Nephron progenitor cell (in vitro differentiated cells): ENCODE measurements around the gene SLC35G4.

Experiments used
- DNase-seq: peaks from one replicate; pipeline ENCODE4 v3.0.0; 2021
- H3K27ac Mint-ChIP-seq: 2 replicates; pipeline ENCODE4 v1.8.0; 2021; ENCODE audit warnings: mild to moderate bottlenecking, moderate library complexity, mixed read lengths
- H3K27me3 Mint-ChIP-seq: 2 replicates; pipeline ENCODE4 v1.8.0; 2021; ENCODE audit warnings: mild to moderate bottlenecking, low read depth, mixed read lengths; ENCODE audit not compliant: poor library complexity
- H3K36me3 Mint-ChIP-seq: 2 replicates; pipeline ENCODE4 v1.8.0; 2021; ENCODE audit warnings: low read depth, mixed read lengths
- H3K4me1 Mint-ChIP-seq: 2 replicates; pipeline ENCODE4 v1.8.0; 2021; ENCODE audit warnings: mixed read lengths
- H3K4me3 Mint-ChIP-seq: 2 replicates; pipeline ENCODE4 v1.8.0; 2021; ENCODE audit warnings: mild to moderate bottlenecking, moderate library complexity, mixed read lengths
- H3K9me3 Mint-ChIP-seq: 2 replicates; pipeline ENCODE4 v1.8.0; 2021; ENCODE audit warnings: mild to moderate bottlenecking, moderate library complexity, mixed read lengths
- TF ChIP-seq, protein P1 (sequence below): fragments of 200-600 bp; sonication (generic); IDR thresholded peaks from 2 replicates; pipeline ENCODE4 v1.5.0; 2021; ENCODE audit warnings: antibody characterized with exemption

The SLC35G4 gene

GRCh38 chr18:11657554-11657953 lies 48.2 kb downstream of the SLC35G4 start:
- Mint-ChIP-seq H3K36me3 (no peaks in the 10 kb centered on the region), H3K27me3 (peaks cover 34% of the 10 kb centered on the region), H3K9me3 (no peaks in the 10 kb centered on the region), H3K27ac (peak overlapping the region; percentile 4), H3K4me3 (no peak overlapping the region), H3K4me1 (peaks cover 29% of the 10 kb centered on the region)
- TF ChIP-seq, protein P1, sequence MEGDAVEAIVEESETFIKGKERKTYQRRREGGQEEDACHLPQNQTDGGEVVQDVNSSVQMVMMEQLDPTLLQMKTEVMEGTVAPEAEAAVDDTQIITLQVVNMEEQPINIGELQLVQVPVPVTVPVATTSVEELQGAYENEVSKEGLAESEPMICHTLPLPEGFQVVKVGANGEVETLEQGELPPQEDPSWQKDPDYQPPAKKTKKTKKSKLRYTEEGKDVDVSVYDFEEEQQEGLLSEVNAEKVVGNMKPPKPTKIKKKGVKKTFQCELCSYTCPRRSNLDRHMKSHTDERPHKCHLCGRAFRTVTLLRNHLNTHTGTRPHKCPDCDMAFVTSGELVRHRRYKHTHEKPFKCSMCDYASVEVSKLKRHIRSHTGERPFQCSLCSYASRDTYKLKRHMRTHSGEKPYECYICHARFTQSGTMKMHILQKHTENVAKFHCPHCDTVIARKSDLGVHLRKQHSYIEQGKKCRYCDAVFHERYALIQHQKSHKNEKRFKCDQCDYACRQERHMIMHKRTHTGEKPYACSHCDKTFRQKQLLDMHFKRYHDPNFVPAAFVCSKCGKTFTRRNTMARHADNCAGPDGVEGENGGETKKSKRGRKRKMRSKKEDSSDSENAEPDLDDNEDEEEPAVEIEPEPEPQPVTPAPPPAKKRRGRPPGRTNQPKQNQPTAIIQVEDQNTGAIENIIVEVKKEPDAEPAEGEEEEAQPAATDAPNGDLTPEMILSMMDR, result no peak
- DNase-seq, result no peak

DNA sequence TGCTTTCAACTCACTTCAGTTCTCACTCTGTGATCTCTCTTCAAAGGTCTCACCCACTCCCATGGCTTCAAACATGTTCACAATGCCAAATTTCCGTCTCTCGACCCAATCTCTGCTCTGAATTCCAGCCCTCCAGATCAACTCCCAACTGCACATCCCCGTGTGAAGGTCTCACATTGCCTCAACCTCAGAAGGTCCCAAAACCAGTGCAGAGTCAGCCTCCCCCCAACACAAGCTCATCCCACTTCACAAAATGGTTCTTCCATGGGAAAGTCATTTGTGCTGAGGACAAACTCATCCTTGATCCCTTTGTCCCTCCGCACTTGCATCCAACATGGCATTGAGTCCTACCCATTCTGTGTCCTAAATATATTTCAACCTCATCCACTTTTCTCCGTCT lies 48.6 kb downstream of the SLC35G4 start:
- H3K36me3 Mint-ChIP-seq, result no peaks in the 10 kb centered on the region
- TF ChIP-seq, protein P1, result no peak
- H3K27ac Mint-ChIP-seq, result peak overlapping the region; percentile 4
- no peaks in the 10 kb centered on the region for H3K9me3 Mint-ChIP-seq
- peaks cover 34% of the 10 kb centered on the region for H3K27me3 Mint-ChIP-seq
- H3K4me3 Mint-ChIP-seq, result no peak overlapping the region
- peaks cover 29% of the 10 kb centered on the region for H3K4me1 Mint-ChIP-seq
- DNase-seq, result no peak

- no peak overlapping the region for H3K27ac Mint-ChIP-seq
- peaks cover 24% of the 10 kb centered on the region for H3K27me3 Mint-ChIP-seq
- H3K36me3 Mint-ChIP-seq, result no peaks in the 10 kb centered on the region
- H3K4me3 Mint-ChIP-seq, result no peak overlapping the region
- no peaks in the 10 kb centered on the region for H3K9me3 Mint-ChIP-seq
- TF ChIP-seq, protein P1, result no peak
- DNase-seq, result no peak
- peaks cover 29% of the 10 kb centered on the region for H3K4me1 Mint-ChIP-seq
Observed at GRCh38 chr18:11658989-11659388, 49.6 kb downstream of the SLC35G4 start.
